ENCODE data around the gene SYCP2. TPM values are rescaled to one million over a fixed set of nuclear protein-coding genes. Genes with fewer than 3 reads are reported as not detected.
"Not testable (repeated sequence)": the region's sequence is repeated elsewhere in the genome, so short reads cannot be mapped to it uniquely, and the experiment has no call there.

The SYCP2 gene
- total RNA-seq, 4 donors from 2014 or later, result 1.9 to 8.5 (median 5.9) TPM

DNA sequence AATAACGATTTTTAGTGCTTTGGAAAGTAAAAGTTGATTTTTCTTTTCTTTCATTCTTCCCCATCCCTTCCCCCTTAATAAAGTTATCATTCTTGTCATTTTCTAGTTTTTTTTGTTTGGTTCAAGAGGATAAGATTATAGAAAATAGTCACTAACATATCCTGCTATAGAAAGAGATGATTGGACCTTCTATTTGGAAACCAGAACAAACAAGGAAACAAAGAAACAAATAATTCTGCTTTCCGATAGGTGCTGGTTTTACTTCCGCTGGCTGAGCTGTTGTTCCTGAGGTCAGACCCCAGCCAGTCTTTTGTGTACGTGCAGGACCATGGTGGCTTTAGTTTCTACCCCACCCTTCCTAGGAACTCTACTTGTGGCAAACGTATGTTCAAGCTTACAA, 24.7 kb upstream of the SYCP2 start, which contains the start of gene CDH26:
CDH26 (plus strand) TSS at position 301 of the 400 bp plus-strand sequence. CDS start 304 bp downstream, outside the sequence.
- no peak for DNase-seq
- Histone ChIP-seq H3K27ac (no peak within 1 kb of the TSS), H3K4me1 (no peaks in the 10 kb centered on the region), H3K27me3 (no peaks in the 10 kb centered on the region), H3K36me3 (no peaks in the 10 kb centered on the region), H3K9me3 (no peaks in the 10 kb centered on the region), H3K4me3 (replicated peaks in 1 of 3) (no peak within 1 kb of the TSS)
- intact Hi-C loops (cut with DNase I), result no loop called here
- 82 to 87% methylated on average over 5 of the region's 5 CpGs for WGBS, 2 donors
- TF ChIP-seq POLR2A (IDR thresholded peaks at IDR 0.05), result no peak
- TF ChIP-seq CTCF (IDR thresholded peaks at IDR 0.05), result no peak

DNA sequence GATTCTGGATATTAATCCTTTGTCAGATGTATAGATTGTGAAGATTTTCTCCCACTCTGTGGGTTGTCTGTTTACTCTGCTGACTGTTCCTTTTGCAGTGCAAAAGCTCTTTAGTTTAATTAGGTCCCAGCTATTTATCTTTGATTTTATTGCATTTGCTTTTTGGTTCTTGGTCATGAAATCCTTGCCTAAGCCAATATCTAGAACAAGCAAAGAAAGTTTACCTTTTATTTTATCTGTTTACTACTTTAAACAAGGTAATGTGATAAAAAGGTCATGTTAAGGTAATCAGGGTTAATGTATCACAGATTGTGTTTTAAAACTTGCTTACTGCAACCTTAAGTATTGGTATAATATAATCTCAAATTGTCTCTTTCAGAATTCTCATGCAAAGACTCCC, 24.1 kb upstream of the SYCP2 start:
- H3K27ac ChIP-seq; H3K4me3 ChIP-seq (replicated peaks in 1 of 3); H3K27me3 ChIP-seq; DNase-seq; intact Hi-C loops (cut with DNase I); H3K36me3 ChIP-seq; H3K9me3 ChIP-seq; H3K4me1 ChIP-seq: not testable (repeated sequence)

DNA sequence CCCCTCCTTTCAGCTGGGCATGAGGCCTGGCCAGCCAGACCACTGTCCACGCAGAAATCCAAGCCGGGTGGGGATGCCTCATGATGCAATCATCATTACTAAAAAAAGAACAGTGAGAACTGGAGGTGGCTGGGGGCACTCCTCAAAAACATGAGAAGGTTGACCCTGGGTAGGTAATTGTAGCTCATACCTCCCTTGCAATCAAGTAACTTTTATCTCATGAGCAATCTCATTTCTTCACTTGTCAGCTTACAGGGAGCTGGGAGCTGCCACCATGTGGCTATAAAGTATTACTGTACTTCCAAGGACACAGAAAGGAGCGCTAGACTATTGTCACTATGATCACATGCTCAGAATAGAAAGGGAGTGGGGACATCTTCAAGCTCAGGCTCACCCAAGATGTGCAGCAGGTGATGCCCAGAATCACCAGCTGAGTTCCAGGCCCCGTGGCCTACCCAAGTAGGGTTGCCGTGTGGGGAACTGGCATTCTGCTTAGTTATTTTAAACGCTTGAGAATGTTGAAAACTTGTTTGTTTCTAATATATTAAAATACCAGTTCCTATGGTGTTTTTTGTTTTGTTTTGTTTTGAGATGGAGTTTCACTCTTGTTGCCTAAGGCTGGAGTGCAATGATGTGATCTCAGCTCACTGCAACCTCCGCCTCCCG, 21.8 kb upstream of the SYCP2 start:
- no peak for DNase-seq
- H3K4me3 ChIP-seq (replicated peaks in 1 of 3), result no peak overlapping the region
- intact Hi-C loops (cut with DNase I), result no loop called here
- no peaks in the 10 kb centered on the region for H3K9me3 ChIP-seq
- no peaks in the 10 kb centered on the region for H3K36me3 ChIP-seq
- H3K27me3 ChIP-seq, result no peaks in the 10 kb centered on the region
- H3K4me1 ChIP-seq, result no peaks in the 10 kb centered on the region
- TF ChIP-seq POLR2A (IDR thresholded peaks at IDR 0.05) (no peak), CTCF (IDR thresholded peaks at IDR 0.05) (peak in 2 of 6 experiments; percentile 11 to 22)
- H3K27ac ChIP-seq, result no peak overlapping the region
- 82% methylated on average over 8 of the region's 8 CpGs for WGBS, 2 donors

DNA sequence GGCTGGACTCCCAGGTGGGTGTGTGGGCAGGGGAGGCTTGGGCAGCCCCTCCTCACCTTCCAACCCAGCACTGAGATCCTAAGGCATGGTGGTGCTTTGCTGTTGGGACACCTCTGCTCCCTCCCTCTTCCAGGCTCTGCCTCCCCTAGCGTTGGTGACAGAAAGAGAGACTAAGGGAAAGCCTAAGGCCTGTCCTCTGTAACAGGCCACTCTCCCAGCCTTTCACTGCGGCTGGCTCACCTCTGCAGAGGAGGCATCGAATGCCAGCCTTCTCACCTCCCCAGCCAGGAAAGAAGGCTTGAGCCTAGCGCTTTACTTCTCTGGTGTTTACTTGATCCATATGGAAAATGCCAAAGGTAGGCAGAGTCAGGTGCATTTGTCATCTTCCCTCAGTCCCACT, 21.3 kb upstream of the SYCP2 start:
- Histone ChIP-seq H3K27me3 (no peaks in the 10 kb centered on the region), H3K27ac (no peak overlapping the region), H3K9me3 (no peaks in the 10 kb centered on the region), H3K4me1 (no peaks in the 10 kb centered on the region), H3K36me3 (no peaks in the 10 kb centered on the region), H3K4me3 (replicated peaks in 1 of 3) (no peak overlapping the region)
- 86 to 89% methylated on average over 4 of the region's 4 CpGs for WGBS, 2 donors
- intact Hi-C loops (cut with DNase I), result no loop called here
- TF ChIP-seq POLR2A (IDR thresholded peaks at IDR 0.05) (no peak), CTCF (IDR thresholded peaks at IDR 0.05) (no peak)
- DNase-seq, result no peak

DNA sequence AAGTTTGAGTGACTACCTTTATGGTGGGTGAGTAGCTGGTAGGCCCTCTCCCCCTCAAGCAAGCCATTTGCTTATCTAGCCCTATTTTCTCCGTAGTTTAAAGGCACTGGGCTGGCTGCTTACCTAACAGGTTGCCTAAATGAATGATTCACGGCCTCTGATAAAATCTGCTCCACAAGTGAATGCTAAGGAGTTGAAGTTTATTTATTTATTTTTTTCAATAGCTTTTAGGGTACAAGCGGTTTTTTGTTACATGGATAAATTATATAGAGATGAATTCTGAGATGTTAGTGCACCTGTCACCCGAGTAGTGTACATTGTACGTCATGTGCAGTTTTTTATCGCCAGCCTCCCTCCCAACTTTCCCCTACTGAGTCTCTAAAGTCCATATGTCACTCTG, 16.5 kb upstream of the SYCP2 start:
- Histone ChIP-seq H3K27ac (no peak overlapping the region), H3K9me3 (no peaks in the 10 kb centered on the region), H3K4me1 (no peaks in the 10 kb centered on the region), H3K36me3 (peaks cover under 1% of the 10 kb centered on the region in 2 donors), H3K4me3 (replicated peaks in 1 of 3) (no peak overlapping the region), H3K27me3 (no peaks in the 10 kb centered on the region)
- intact Hi-C loops (cut with DNase I), result no loop called here
- 95 to 96% methylated on average over 6 of the region's 6 CpGs for WGBS, 2 donors
- TF ChIP-seq CTCF (IDR thresholded peaks at IDR 0.05) (no peak), POLR2A (IDR thresholded peaks at IDR 0.05) (no peak)
- DNase-seq, result no peak
